Cardiac fibroblast (primary cell): ENCODE measurements around the gene TBC1D1.
A peak's percentile ranks its signal among the peaks of the same experiment; 100 is the strongest.

Source experiments
- DNase-seq, 2 donors: peaks; one replicate each; pipeline versions ENCODE4 v3.0.0 to v3.0.0-alpha.2; 2010; ENCODE audit warnings: low read depth in 2 of 2
- H3K4me3 ChIP-seq, 2 donors: replicated peaks in 1 of 2; 1 replicate in 1 of 2; 2 replicates in 1 of 2; pipeline ENCODE4 v1.5.1; 2011; ENCODE audit warnings: low read depth in 2 of 2, low read length in 2 of 2, mild to moderate bottlenecking in 2 of 2, moderate library complexity in 1 of 2
- CTCF ChIP-seq: IDR thresholded peaks from one replicate; pipeline ENCODE4 v1.5.1; 2011; ENCODE audit warnings: low read depth, mild to moderate bottlenecking, low read length, inconsistent platforms

Gene TBC1D1

GRCh38 chr4:37905533-37906169 lies 14.8 kb downstream of the TBC1D1 start:
- no peak for TF ChIP-seq CTCF
- H3K4me3 ChIP-seq = no peak overlapping the region
- DNase-seq = no peak

DNA sequence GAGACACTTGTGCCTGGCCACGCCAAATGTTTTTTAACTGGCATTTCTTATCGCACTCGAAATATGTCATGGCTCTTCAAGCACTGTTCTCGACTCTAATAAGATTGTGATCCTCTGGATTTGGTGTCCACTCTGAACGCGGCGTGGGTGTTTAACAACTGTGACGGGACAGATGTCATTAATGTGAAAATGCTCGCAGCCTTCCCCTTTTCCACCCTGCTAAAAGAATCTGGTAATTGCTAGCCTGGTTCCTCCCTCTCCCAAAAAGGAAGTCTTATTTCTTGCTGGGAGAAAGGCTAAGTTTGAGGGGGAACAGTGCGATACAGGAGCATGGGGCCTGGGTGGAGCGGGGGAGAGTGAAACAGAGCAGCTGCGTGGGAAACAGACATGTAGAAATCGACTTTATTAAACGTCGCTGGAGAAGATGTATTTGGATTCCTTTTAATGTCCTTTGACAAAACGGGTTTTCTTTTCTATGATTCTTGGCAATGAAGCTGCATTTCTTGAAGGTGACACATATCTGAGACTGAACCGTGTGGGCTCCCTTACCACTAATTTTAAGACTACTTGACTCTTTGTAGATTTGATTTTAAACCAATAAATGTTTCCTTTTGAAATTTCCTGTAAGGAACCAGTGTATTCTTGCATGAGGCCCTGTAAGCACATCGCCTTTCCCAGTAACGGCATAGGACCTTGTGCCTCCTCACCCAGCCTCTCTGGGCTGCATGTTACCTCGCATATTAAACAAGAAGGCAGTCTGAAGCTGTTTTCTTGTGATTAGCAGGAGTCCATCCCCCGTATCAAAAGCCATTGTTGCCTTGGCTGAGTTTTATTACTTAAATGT lies 17.8 kb downstream of the TBC1D1 start:
- peak; percentile 59 to 81 for DNase-seq
- TF ChIP-seq CTCF = no peak
- peak overlapping the region in 1 of 2 donors; percentile 33 for H3K4me3 ChIP-seq

GRCh38 chr4:37909332-37910090 lies 18.6 kb downstream of the TBC1D1 start:
- H3K4me3 ChIP-seq = no peak overlapping the region
- no peak for TF ChIP-seq CTCF

DNA sequence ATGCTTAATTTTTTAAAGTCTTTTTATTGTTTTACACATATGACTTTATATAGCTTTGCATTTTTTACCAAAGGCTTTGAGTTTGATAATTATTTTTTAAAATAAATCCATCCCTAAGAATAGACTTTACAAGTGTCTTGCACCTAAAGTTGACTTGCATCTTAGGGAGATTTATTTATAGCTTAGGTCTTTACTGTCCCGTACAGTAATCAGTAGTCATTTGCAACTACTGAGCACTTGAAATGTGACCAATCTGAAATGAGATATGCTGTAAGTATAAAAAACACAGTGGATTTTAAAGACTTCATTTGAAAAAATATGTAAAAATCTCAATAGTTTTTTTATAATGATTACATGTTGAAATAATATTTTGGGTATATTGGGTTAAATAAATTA lies 19.2 kb downstream of the TBC1D1 start:
- DNase-seq = no peak
- no peak for TF ChIP-seq CTCF
- H3K4me3 ChIP-seq = no peak overlapping the region

More at GRCh38 chr4:37909332-37910090, 18.6 kb downstream of the TBC1D1 start:
- no peak for DNase-seq

- H3K4me3 ChIP-seq = no peak overlapping the region
- no peak for DNase-seq
- TF ChIP-seq CTCF = no peak
These were observed 23.7 kb downstream of the TBC1D1 start for GRCh38 chr4:37914539-37914938.

GRCh38 chr4:37917388-37917787 lies 26.5 kb downstream of the TBC1D1 start:
- no peak overlapping the region for H3K4me3 ChIP-seq
- no peak for TF ChIP-seq CTCF
- DNase-seq = no peak
